Small intestine (tissue), 7 donors: ENCODE data around the gene TUBGCP5. TPM values are rescaled to one million over a fixed set of nuclear protein-coding genes. Genes with fewer than 3 reads are reported as not detected.

Experiments used
- DNase-seq, 2 donors: peaks; one replicate each; pipeline versions ENCODE4 v3.0.0 to v3.0.0-alpha.2; 2013
- FAIRE-seq: peaks from 2 replicates; lab custom pipeline; 2012; peaks lifted over from hg19 to GRCh38; lab: Jason Lieb, UNC
- H3K27ac ChIP-seq, 3 donors: one replicate each; pipeline ENCODE4 v1.5.1; 2013; ENCODE audit warnings: low read length in 2 of 3, mild to moderate bottlenecking in 2 of 3, control low read depth in 1 of 3, inconsistent platforms in 1 of 3, low read depth in 1 of 3, moderate library complexity in 1 of 3
- H3K27me3 ChIP-seq, 3 donors: one replicate each; pipeline ENCODE4 v1.6.1; 2013; ENCODE audit warnings: low read length in 3 of 3, inconsistent platforms in 1 of 3; ENCODE audit not compliant: control insufficient read depth in 3 of 3, insufficient read depth in 3 of 3
- H3K36me3 ChIP-seq, 3 donors: one replicate each; pipeline ENCODE4 v1.6.1; 2013; ENCODE audit warnings: low read length in 3 of 3, inconsistent platforms in 1 of 3, low read depth in 1 of 3, mild to moderate bottlenecking in 1 of 3, moderate library complexity in 1 of 3; ENCODE audit not compliant: control insufficient read depth in 3 of 3, insufficient read depth in 2 of 3
- H3K4me1 ChIP-seq, 3 donors: one replicate each; pipeline ENCODE4 v1.6.1; 2013; ENCODE audit warnings: low read length in 2 of 3, inconsistent platforms in 1 of 3, low read depth in 1 of 3, mild to moderate bottlenecking in 1 of 3, moderate library complexity in 1 of 3; ENCODE audit not compliant: control insufficient read depth in 3 of 3, insufficient read depth in 2 of 3
- H3K4me3 ChIP-seq, 3 donors: one replicate each; pipeline ENCODE4 v1.5.1; 2013; ENCODE audit warnings: low read length in 3 of 3, control low read depth in 1 of 3, inconsistent platforms in 1 of 3, low read depth in 1 of 3, mild to moderate bottlenecking in 1 of 3, moderate library complexity in 1 of 3
- H3K9me3 ChIP-seq, 2 donors: one replicate each; pipeline ENCODE4 v1.6.1; 2013; ENCODE audit warnings: low read depth in 1 of 2, low read length in 1 of 2; ENCODE audit not compliant: control insufficient read depth in 2 of 2, insufficient read depth in 1 of 2
- WGBS, 3 donors: extraction: QIAGEN DNeasy Blood & Tissue Kit; methylation state at CpG; one replicate each; pipeline ENCODE4 v1.1.7; 2013; 5-methylcytosine and 5-hydroxymethylcytosine counted together
- polyA plus RNA-seq, 4 donors: library from polyadenylated mRNA; stranded (reverse) in 3 of 4; unstranded in 1 of 4; fragments of 200-250 nt in 3 of 4; fragments of 120-200 nt in 1 of 4; gene quantifications; one replicate each; pipeline versions ENCODE4 v1.2.1 to v1.2.3, GENCODE V29; 2013
- donor health status: healthy with polysubstance abuse.
- donor health status: control.
- donor health status: control.
- donor health status: Bipolar disorder and iron deficiency.
- donor health status: healthy.

The TUBGCP5 gene
- polyA plus RNA-seq, 4 donors, result 3.0 to 16.6 (median 6.1) TPM

GRCh38 chr15:22968366-22968765 is 71.0 kb downstream of the TUBGCP5 start:
- FAIRE-seq (no peak), DNase-seq (no peak)
- Histone ChIP-seq H3K9me3 (no peaks in the 10 kb centered on the region), H3K27ac (no peak overlapping the region), H3K4me3 (no peak overlapping the region), H3K36me3 (peaks cover 0 to 11% (median 0%) of the 10 kb centered on the region in 3 donors), H3K27me3 (no peaks in the 10 kb centered on the region), H3K4me1 (peaks cover 0 to 2% (median 0%) of the 10 kb centered on the region in 3 donors)
- WGBS, 3 donors, result 69 to 77% (median 73%) methylated on average over 5 of the region's 5 CpGs

DNA sequence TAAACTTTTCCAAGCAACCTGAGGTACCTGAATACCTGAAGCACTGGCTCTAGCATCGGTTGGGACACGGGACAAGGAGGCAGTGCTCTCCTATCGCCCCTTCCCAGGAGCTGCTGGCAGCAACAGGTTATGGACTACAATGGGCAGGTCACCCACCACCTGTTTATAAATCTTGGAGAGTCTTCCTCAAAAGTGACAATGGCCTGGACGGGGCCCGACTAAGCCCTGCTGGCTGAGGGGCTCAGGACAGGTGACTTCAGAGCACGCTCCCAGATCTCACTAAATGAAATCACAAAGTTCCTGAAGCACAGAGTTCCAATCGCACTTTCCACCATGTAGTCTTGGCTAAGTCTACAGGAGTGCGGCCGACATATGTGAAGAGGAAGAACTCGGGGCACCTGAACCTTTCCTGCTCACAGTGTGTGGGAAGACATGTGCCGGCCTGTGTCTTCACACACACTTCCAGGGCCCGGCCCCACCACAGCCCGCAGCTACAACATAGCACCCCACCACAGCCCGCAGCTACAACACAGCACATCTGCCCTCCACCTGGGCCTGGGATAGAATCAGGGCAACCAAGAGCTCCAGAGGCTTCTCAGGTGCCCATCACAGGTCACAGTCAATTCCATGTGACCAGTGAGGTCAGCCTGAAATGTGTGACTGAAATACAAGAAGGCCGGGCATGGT is 72.1 kb downstream of the TUBGCP5 start:
- DNase-seq (no peak), FAIRE-seq (no peak)
- no peak overlapping the region for H3K4me3 ChIP-seq
- peaks cover 0 to 2% (median 0%) of the 10 kb centered on the region in 3 donors for H3K4me1 ChIP-seq
- no peaks in the 10 kb centered on the region for H3K27me3 ChIP-seq
- no peak overlapping the region for H3K27ac ChIP-seq
- peaks cover 0 to 13% (median 0%) of the 10 kb centered on the region in 3 donors for H3K36me3 ChIP-seq
- no peaks in the 10 kb centered on the region for H3K9me3 ChIP-seq
- WGBS, 3 donors, result 91 to 94% (median 93%) methylated on average over 15 of the region's 15 CpGs

GRCh38 chr15:22966321-22967083 is 72.9 kb downstream of the TUBGCP5 start:
- FAIRE-seq (no peak), DNase-seq (no peak)
- H3K27ac ChIP-seq, result no peak overlapping the region
- H3K36me3 ChIP-seq, result peaks cover 0 to 13% (median 0%) of the 10 kb centered on the region in 3 donors
- peaks cover 0 to 3% (median 0%) of the 10 kb centered on the region in 3 donors for H3K4me1 ChIP-seq
- no peak overlapping the region for H3K4me3 ChIP-seq
- no peaks in the 10 kb centered on the region for H3K9me3 ChIP-seq
- 87 to 91% (median 90%) methylated on average over 20 of the region's 20 CpGs for WGBS, 3 donors
- no peaks in the 10 kb centered on the region for H3K27me3 ChIP-seq

- Histone ChIP-seq H3K27ac (peak overlapping the region in 1 of 3 donors; percentile 57), H3K9me3 (no peaks in the 10 kb centered on the region), H3K4me1 (peaks cover 0 to 3% (median 0%) of the 10 kb centered on the region in 3 donors), H3K36me3 (peaks cover 0 to 15% (median 0%) of the 10 kb centered on the region in 3 donors), H3K4me3 (no peak overlapping the region), H3K27me3 (no peaks in the 10 kb centered on the region)
- FAIRE-seq (no peak), DNase-seq (no peak)
- whole genome bisulfite sequencing, 3 donors, result 70 to 88% (median 81%) methylated on average over 12 of the region's 12 CpGs
Observed at GRCh38 chr15:22963641-22964040, 75.7 kb downstream of the TUBGCP5 start.

DNA sequence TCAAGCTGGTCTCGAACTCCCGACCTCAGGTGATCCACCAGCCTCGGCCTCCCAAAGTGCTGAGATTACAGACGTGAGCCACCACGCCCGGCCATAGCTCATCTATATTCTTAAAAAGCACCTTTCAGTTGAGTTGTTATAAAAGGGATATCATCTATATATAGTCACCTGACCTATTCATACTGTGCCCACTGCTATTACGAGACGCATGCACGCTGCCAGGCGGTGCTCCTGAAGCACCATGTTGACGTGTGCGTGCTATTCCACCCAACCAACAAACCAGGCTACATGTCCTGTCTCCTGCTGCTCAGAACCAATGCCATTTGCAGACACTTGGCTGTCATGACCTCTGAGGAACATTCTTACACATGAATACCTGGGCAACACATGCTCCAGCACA is 76.8 kb downstream of the TUBGCP5 start:
- Histone ChIP-seq H3K4me3 (no peak overlapping the region), H3K4me1 (peaks cover 0 to 3% (median 0%) of the 10 kb centered on the region in 3 donors), H3K27me3 (no peaks in the 10 kb centered on the region), H3K27ac (no peak overlapping the region), H3K9me3 (no peaks in the 10 kb centered on the region), H3K36me3 (peaks cover 0 to 13% (median 0%) of the 10 kb centered on the region in 3 donors)
- FAIRE-seq, result no peak
- 88 to 92% (median 89%) methylated on average over 12 of the region's 12 CpGs for WGBS, 3 donors
- DNase-seq, result no peak

DNA sequence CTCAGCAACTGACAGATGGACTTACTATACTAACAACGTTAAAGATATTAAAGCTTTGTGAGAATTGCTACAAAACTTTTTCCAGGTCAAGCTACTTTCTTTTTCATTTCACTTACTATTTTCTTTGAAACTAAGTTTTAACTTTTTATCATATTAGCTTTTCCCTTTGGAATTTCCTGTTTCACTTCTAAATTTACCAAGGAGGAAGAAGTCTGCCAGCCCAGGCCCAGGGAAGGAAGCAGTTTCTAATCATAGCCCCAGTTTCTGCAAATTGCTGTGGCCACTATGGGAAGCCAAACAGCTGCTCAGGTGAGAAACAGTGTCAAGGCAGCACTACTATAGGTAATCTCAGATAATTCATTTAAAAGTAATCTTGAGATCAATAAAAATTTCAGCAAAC is 77.6 kb downstream of the TUBGCP5 start:
- peaks cover 0 to 3% (median 0%) of the 10 kb centered on the region in 3 donors for H3K4me1 ChIP-seq
- peaks cover 0 to 10% (median 0%) of the 10 kb centered on the region in 3 donors for H3K36me3 ChIP-seq
- no peaks in the 10 kb centered on the region for H3K27me3 ChIP-seq
- peak overlapping the region in 1 of 3 donors; percentile 40 for H3K27ac ChIP-seq
- no peaks in the 10 kb centered on the region for H3K9me3 ChIP-seq
- DNase-seq (no peak), FAIRE-seq (no peak)
- 4 to 14% (median 9%) methylated on average over 1 of the region's 1 CpG for WGBS, 3 donors
- no peak overlapping the region for H3K4me3 ChIP-seq

GRCh38 chr15:22960556-22960955 is 78.8 kb downstream of the TUBGCP5 start:
- H3K27me3 ChIP-seq, result no peaks in the 10 kb centered on the region
- no peaks in the 10 kb centered on the region for H3K9me3 ChIP-seq
- FAIRE-seq (no peak), DNase-seq (no peak)
- H3K4me1 ChIP-seq, result peaks cover 0 to 3% (median 0%) of the 10 kb centered on the region in 3 donors
- no peak overlapping the region for H3K4me3 ChIP-seq
- no peak overlapping the region for H3K27ac ChIP-seq
- WGBS, 3 donors, result 92 to 96% (median 93%) methylated on average over 8 of the region's 8 CpGs
- peaks cover 0 to 5% (median 0%) of the 10 kb centered on the region in 3 donors for H3K36me3 ChIP-seq

DNA sequence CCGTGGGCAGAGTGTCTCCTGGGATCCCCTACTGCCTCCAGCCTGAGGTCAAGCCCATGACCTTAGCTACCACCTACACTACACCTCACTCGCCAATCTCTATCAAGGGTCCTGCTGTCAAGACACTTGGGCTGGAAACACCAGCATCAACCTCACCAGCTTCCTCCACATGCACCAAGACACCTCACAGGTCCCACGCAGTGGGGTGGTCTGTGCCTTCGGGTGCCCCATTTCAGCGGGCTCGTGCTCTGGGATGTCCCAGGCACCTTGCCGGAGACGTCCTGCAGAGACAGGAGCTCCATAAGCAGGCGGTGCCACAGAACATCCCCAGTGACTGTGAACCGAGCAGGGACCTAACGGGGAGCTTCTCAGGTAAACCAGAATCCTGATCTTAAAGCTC is 79.2 kb downstream of the TUBGCP5 start:
- FAIRE-seq (no peak), DNase-seq (no peak)
- Histone ChIP-seq H3K27ac (no peak overlapping the region), H3K27me3 (no peaks in the 10 kb centered on the region), H3K4me1 (peaks cover 0 to 3% (median 0%) of the 10 kb centered on the region in 3 donors), H3K9me3 (no peaks in the 10 kb centered on the region), H3K4me3 (no peak overlapping the region), H3K36me3 (peaks cover 0 to 5% (median 0%) of the 10 kb centered on the region in 3 donors)
- WGBS, 3 donors, result 89 to 96% (median 95%) methylated on average over 11 of the region's 11 CpGs
